Activated CD8-positive, alpha-beta T cell treated with anti-CD3 and anti-CD28 coated beads, Interleukin-2, amount 10 ng/mL, durations not matched to agents 7 days and 5 days (primary cell): ENCODE data around the gene HOXA5. TPM values are rescaled to one million over a fixed set of nuclear protein-coding genes. Genes with fewer than 3 reads are reported as not detected.

Source experiments
- ATAC-seq: fragments of 150-1000 bp; cut with Tn5 transposase; one replicate; pipeline ENCODE4 v1.10.0; 2021; ENCODE audit warnings: moderate library complexity
- CTCF ChIA-PET: fragments of 350-600 bp; sonication (Branson Sonifier 250); formaldehyde crosslinking; loops from one replicate; lab custom pipeline; 2021; ENCODE audit warnings: antibody characterized with exemption; lab: Charles Lee
- POLR2A ChIA-PET: fragments of 350-600 bp; sonication (Branson Sonifier 250); formaldehyde crosslinking; loops from one replicate; lab custom pipeline; 2021; ENCODE audit warnings: antibody characterized with exemption; lab: Charles Lee
- DNase-seq: peaks from one replicate; pipeline ENCODE4 v3.0.0-alpha.2; 2020
- H3K27ac Mint-ChIP-seq: one replicate; pipeline ENCODE4 v1.8.0; 2021; ENCODE audit warnings: mild to moderate bottlenecking, mixed read lengths
- H3K27me3 Mint-ChIP-seq: one replicate; pipeline ENCODE4 v1.8.0; 2021; ENCODE audit warnings: low read depth, mixed read lengths
- H3K36me3 Mint-ChIP-seq: one replicate; pipeline ENCODE4 v1.8.0; 2021; ENCODE audit warnings: low read depth, mixed read lengths
- H3K4me1 Mint-ChIP-seq: one replicate; pipeline ENCODE4 v1.8.0; 2021; ENCODE audit warnings: low read depth, mixed read lengths
- H3K4me3 Mint-ChIP-seq: one replicate; pipeline ENCODE4 v1.8.0; 2021; ENCODE audit warnings: mild to moderate bottlenecking, mixed read lengths
- H3K9me3 Mint-ChIP-seq: one replicate; pipeline ENCODE4 v1.8.0; 2022; ENCODE audit warnings: mixed read lengths; ENCODE audit not compliant: insufficient read depth
- total RNA-seq, 2 experiments: library from RNA; stranded (reverse); gene quantifications; one replicate each; pipeline ENCODE4 v1.2.3, GENCODE V29; 2021

HOXA5 gene
- total RNA-seq, 2 experiments from 2014 or later = not detected

- Mint-ChIP-seq H3K9me3 (no peaks in the 10 kb centered on the region), H3K27ac (peak overlapping the region; percentile 69), H3K36me3 (peaks cover 10% of the 10 kb centered on the region), H3K27me3 (peaks cover 92% of the 10 kb centered on the region), H3K4me3 (peak overlapping the region; percentile 49), H3K4me1 (peaks cover 42% of the 10 kb centered on the region)
- no peak for ATAC-seq
- CTCF ChIA-PET = interaction anchor here (0.9 kb wide), 1 partner anchor 41 kb away, joined by 3 read pairs; no protein-coding TSS in a partner anchor
- DNase-seq = no peak
- POLR2A ChIA-PET = interaction anchor here (0.6 kb wide), 1 partner anchor 588 kb away, joined by 3 read pairs; no protein-coding TSS in a partner anchor
Observed at GRCh38 chr7:27154901-27155815, 11.7 kb upstream of the HOXA5 start.

DNA sequence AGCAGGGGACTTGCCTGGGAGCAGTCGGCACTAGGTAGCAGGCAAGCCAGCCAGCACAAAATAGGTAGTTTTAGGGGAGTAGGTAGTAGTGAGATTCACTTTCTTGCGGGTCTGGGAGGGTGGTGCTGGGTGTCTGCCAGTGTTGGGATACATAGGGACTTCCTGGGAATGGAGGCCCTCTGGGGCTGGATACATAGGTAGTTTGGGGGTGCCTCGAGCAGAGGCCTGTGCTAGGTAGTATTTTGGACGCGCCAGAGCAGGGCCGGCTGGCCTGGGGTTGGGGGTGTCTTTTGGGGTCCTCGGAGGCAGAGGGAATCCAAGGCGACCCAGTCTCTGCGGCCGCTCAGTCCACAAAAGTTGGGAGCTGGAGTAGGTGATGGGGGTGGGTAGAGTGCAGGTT, 10.9 kb upstream of the HOXA5 start:
- CTCF ChIA-PET = interaction anchor here (0.9 kb wide), 1 partner anchor 41 kb away, joined by 3 read pairs; no protein-coding TSS in a partner anchor

DNA sequence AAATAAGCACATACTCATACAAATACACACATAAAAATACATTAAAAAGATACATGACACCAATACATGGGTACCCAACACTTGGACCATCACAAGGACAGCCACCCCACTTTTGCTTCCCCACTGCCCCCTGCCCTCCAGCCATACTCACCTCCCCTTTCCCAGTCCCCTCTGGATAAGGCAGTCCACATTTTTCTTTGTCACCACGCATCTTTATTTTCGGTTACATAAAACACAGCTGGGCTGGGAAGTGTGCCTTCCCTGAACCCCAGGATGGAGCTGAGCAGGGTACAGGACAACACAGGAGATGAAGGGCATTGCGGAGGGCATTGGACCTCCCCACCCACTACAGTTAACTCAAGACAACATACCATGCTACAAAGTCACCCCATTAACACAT, 10.0 kb upstream of the HOXA5 start:
- peaks cover 8% of the 10 kb centered on the region for H3K36me3 Mint-ChIP-seq
- H3K27me3 Mint-ChIP-seq = peaks cover 89% of the 10 kb centered on the region
- H3K4me1 Mint-ChIP-seq = peaks cover 41% of the 10 kb centered on the region
- no peak overlapping the region for H3K4me3 Mint-ChIP-seq
- H3K27ac Mint-ChIP-seq = peak overlapping the region; percentile 18
- no peaks in the 10 kb centered on the region for H3K9me3 Mint-ChIP-seq
- ATAC-seq (no peak), DNase-seq (no peak)
- CTCF ChIA-PET = no interaction called here
- POLR2A ChIA-PET = no interaction called here

More for the DNA sequence above, 10.9 kb upstream of the HOXA5 start:
- POLR2A ChIA-PET = no interaction called here
- Mint-ChIP-seq H3K9me3 (no peaks in the 10 kb centered on the region), H3K27me3 (peaks cover 90% of the 10 kb centered on the region), H3K4me3 (no peak overlapping the region), H3K4me1 (peaks cover 40% of the 10 kb centered on the region), H3K27ac (peak overlapping the region; percentile 44), H3K36me3 (peaks cover 10% of the 10 kb centered on the region)
- no peak for ATAC-seq
- DNase-seq = no peak

DNA sequence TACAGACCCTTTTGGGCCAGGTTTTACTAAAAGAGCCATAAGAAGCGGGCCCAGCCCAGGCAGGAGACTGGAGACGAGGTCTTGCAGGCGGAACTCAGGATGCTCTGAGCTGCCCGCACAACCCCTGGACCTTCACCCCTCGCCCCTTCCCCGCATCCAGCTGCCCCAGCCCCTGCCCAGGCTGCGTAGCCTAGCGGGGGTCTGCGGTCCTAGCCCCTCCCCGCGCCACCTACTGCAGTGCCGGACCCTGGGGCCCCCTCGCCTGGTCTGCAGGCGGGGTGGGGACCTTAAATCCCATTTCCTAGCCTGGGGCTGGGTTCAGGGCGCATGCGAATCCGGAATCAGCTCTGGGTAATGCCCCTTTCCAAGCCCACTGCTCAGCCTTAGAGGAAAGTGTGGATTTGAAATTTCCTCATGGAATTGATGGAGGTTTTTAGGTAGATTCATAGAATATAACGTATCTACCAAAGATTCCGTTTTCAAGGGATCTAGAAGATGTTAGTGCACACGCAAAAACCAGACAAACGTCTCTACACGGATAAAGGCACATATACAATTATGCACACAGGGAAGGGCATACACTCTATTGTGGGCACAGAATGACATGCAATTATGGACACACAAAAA, 9.4 kb upstream of the HOXA5 start:
- no peak overlapping the region for H3K27ac Mint-ChIP-seq

DNA sequence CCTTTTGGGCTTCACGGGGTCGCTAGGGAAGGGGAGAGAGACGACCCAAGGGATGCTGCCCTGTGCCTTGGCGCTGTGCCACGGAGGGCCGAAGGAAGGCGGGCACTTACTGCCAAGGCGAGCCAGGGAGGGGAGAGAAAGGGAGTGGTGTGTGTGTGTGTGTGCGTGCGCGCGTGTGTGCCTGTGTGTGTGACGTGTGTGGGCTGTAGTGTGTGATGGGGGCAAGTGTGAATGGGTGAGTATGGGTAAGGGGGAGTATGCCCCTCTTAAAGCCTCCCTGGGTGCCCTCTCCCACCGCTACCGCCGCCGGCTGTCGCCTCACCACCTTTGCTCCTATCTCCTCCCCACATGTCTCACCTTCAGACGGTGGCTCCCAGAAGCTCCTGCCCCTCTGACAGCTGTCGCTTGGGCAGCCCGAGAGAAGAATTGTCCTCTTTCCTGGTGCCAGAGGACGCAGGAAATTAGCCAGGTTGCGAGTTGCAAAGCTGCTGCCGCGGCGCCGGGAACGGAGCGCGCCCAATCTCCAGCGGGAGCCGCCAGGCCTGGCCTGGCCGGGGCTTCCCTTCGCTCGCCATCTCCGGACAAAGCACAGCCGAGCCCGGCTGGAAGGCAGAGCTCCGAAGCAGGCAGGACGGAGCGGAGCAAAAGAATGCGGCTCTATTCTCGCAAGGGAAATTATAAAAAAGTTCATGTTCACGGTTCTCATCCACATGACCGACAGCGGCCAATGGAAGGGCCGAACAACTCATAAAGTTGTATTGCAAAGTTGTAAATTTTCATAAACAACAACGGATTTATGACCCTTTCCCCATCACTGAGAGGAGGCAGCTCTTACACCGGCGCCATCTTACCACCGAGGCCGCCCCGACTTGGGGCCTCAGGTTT, 8.7 kb upstream of the HOXA5 start, which contains the start of gene HOXA3:
Gene HOXA3, minus strand, starts transcription at position 653 of the 885 bp plus-strand sequence. CDS start 41,943 bp downstream, outside the sequence.
- Mint-ChIP-seq H3K36me3 (peaks cover 6% of the 10 kb centered on the region), H3K27me3 (peaks cover 88% of the 10 kb centered on the region), H3K9me3 (no peaks in the 10 kb centered on the region), H3K4me3 (peak within 1 kb of the TSS; percentile 56), H3K27ac (no peak within 1 kb of the TSS), H3K4me1 (peaks cover 44% of the 10 kb centered on the region)
- ChIA-PET POLR2A (no interaction called here), CTCF (interaction anchor here (1.1 to 1.7 kb wide), 2 partner anchors 9 to 21 kb away, joined by 4 to 6 read pairs; partner anchors contain the start of gene HOXA4)
- DNase-seq (no peak), ATAC-seq (no peak)

More for the DNA sequence above, 9.4 kb upstream of the HOXA5 start:
- Mint-ChIP-seq H3K36me3 (peaks cover 6% of the 10 kb centered on the region), H3K4me3 (no peak overlapping the region), H3K4me1 (peaks cover 44% of the 10 kb centered on the region), H3K9me3 (no peaks in the 10 kb centered on the region), H3K27me3 (peaks cover 89% of the 10 kb centered on the region)
- POLR2A ChIA-PET = no interaction called here
- CTCF ChIA-PET = interaction anchor here (1.1 kb wide), 1 partner anchor 9 kb away, joined by 4 read pairs; no protein-coding TSS in a partner anchor
- ATAC-seq = no peak
- DNase-seq = no peak

- peak overlapping the region; percentile 56 for H3K4me3 Mint-ChIP-seq
- no peak overlapping the region for H3K27ac Mint-ChIP-seq
- DNase-seq = no peak
- ChIA-PET POLR2A (no interaction called here), CTCF (interaction anchor here (0.7 to 2.5 kb wide), 11 partner anchors 10 to 469 kb away, joined by 3 to 13 read pairs (median 4); partner anchors contain the start of gene HOXA4)
- no peaks in the 10 kb centered on the region for H3K9me3 Mint-ChIP-seq
- H3K36me3 Mint-ChIP-seq = peaks cover 6% of the 10 kb centered on the region
- H3K4me1 Mint-ChIP-seq = peaks cover 41% of the 10 kb centered on the region
- peaks cover 90% of the 10 kb centered on the region for H3K27me3 Mint-ChIP-seq
- peak; percentile 7 for ATAC-seq
Observed at GRCh38 chr7:27151341-27151930, 8.0 kb upstream of the HOXA5 start.

- Mint-ChIP-seq H3K27me3 (peaks cover 90% of the 10 kb centered on the region), H3K9me3 (no peaks in the 10 kb centered on the region), H3K4me3 (peak overlapping the region; percentile 56), H3K27ac (no peak overlapping the region), H3K36me3 (peaks cover 6% of the 10 kb centered on the region), H3K4me1 (peaks cover 36% of the 10 kb centered on the region)
- ATAC-seq (peak; percentile 76), DNase-seq (peak; percentile 67)
- ChIA-PET POLR2A (interaction anchor here (0.5 kb wide), 1 partner anchor 1057 kb away, joined by 4 read pairs; no protein-coding TSS in a partner anchor), CTCF (interaction anchor here (0.7 to 2.5 kb wide), 15 partner anchors 9 to 469 kb away, joined by 3 to 13 read pairs (median 4); partner anchors contain the start of gene HOXA4)
Observed at GRCh38 chr7:27150568-27151340, 7.3 kb upstream of the HOXA5 start.

GRCh38 chr7:27149842-27150567, 6.5 kb upstream of the HOXA5 start:
- H3K4me3 Mint-ChIP-seq = peak overlapping the region; percentile 56
- H3K4me1 Mint-ChIP-seq = peaks cover 33% of the 10 kb centered on the region
- ChIA-PET POLR2A (no interaction called here), CTCF (interaction anchor here (0.6 to 2.5 kb wide), 17 partner anchors 9 to 1302 kb away, joined by 3 to 13 read pairs (median 4); partner anchors contain the start of gene HOXA4)
- no peak overlapping the region for H3K27ac Mint-ChIP-seq
- no peak for DNase-seq
- peaks cover 3% of the 10 kb centered on the region for H3K36me3 Mint-ChIP-seq
- H3K27me3 Mint-ChIP-seq = peaks cover 84% of the 10 kb centered on the region
- no peak for ATAC-seq
- no peaks in the 10 kb centered on the region for H3K9me3 Mint-ChIP-seq

GRCh38 chr7:27148756-27149641, 5.5 kb upstream of the HOXA5 start:
- Mint-ChIP-seq H3K4me1 (peaks cover 28% of the 10 kb centered on the region), H3K9me3 (no peaks in the 10 kb centered on the region), H3K4me3 (no peak overlapping the region), H3K27me3 (peaks cover 75% of the 10 kb centered on the region), H3K36me3 (no peaks in the 10 kb centered on the region), H3K27ac (no peak overlapping the region)
- no peak for DNase-seq
- no peak for ATAC-seq
- ChIA-PET POLR2A (no interaction called here), CTCF (interaction anchor here (0.6 to 2.5 kb wide), 9 partner anchors 10 to 1301 kb away, joined by 3 to 13 read pairs (median 5); no protein-coding TSS in a partner anchor)
